Measurements from ENCODE around the gene CLDN24.
"Not testable (repeated sequence)": the region's sequence is repeated elsewhere in the genome, so short reads cannot be mapped to it uniquely, and the experiment has no call there.

The CLDN24 gene

GRCh38 chr4:183347146-183347545 lies 24.9 kb upstream of the CLDN24 start:
- DNase-seq (ENCODE audit: low read depth in 2 of 2) = no peak

- DNase-seq (ENCODE audit: low read depth in 2 of 2) = no peak
Observed at GRCh38 chr4:183345261-183345660, 23.0 kb upstream of the CLDN24 start.

GRCh38 chr4:183344523-183345255 lies 22.5 kb upstream of the CLDN24 start:
- DNase-seq (ENCODE audit: low read depth in 2 of 2) = no peak

- no peak for DNase-seq (ENCODE audit: low read depth in 2 of 2)
Observed at GRCh38 chr4:183343730-183344129, 21.5 kb upstream of the CLDN24 start.

DNA sequence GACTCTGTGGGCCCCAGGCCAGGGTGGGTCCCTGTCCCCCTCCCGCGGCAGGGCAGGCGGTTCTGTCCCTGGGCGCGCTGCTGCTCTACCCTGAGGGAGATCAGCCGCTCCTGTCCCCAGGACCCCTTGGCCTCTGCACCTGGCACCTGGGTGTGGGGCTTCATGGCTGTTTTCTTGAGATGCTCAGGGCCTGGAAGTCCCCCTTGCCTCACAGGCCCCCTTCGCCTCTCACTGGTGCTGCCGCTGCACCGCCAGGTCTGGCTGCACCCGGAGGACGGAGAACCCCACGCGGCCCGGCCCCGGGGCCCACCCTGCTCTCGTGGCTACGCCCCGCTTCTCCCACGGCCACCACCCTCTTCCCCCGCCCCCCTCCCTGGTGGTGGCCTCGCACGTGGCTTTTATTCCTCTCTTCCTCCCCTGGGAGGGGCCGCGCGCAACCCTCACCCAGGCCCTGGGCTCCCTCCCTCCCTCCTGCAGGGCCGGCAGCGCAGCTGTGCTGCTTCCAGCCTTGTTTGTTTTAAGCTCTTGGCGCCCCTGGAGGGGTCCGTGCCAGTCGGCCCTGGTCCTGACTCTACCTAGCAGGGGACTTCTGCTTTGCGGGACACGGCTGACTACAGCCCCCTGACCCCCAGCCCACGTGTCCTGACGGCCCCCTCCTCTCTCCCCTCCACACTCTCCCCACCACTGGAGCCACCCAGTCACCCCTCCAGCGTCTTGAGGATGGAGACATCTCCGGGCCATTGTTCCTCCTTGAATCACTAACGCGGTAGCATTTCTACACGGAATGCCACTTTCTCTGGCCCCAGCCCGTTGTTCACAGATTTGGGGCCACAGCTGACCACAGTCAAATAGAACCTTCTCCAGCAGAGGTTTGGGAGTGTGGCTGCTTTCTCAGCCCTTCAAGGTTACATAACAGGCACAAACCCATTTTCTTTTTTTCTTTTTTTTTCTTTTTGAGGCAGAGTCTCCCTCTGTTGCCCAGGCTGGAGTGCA lies 20.6 kb upstream of the CLDN24 start:
- no peak for DNase-seq (ENCODE audit: low read depth in 2 of 2)

DNA sequence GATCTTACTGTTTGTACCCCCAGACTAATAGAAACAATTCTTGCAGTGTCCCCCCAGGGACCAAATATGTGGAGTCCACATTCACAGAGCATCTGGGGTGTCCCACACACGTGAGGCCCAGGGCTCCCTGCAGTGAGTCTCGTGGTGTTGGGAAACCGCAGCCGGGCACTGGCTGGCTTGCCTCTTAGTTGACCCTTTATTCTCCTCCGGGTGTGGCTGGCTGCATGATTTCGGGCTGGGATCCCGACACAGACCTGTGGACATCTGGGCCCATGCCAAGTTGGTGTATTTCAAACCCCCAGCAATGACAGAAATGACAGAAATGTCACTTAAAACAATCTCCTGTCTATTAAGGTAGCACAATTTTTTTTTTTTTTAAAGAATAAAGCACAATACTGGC lies 15.6 kb upstream of the CLDN24 start:
- DNase-seq (ENCODE audit: low read depth in 2 of 2) = no peak

DNA sequence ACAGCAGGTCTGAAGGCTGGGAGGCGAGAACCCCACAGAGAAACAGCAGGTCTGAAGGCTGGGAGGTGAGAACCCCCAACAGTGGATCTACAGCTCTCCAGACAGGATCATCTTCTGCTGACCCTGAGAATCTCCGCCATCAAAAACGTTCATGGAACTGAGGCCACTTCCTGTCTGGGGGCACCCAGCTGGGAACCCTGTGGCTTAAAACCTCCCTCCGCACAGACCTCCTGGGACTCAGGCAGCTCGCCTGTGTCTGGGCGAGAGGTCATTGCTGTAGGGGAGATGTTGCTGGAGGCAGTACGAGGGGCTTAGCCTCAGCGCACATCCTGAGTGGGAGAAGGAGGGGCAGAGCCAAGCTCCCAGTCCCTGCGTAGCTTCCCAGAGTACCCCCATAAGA lies 15.1 kb upstream of the CLDN24 start:
- DNase-seq (ENCODE audit: low read depth in 2 of 2) = no peak

DNA sequence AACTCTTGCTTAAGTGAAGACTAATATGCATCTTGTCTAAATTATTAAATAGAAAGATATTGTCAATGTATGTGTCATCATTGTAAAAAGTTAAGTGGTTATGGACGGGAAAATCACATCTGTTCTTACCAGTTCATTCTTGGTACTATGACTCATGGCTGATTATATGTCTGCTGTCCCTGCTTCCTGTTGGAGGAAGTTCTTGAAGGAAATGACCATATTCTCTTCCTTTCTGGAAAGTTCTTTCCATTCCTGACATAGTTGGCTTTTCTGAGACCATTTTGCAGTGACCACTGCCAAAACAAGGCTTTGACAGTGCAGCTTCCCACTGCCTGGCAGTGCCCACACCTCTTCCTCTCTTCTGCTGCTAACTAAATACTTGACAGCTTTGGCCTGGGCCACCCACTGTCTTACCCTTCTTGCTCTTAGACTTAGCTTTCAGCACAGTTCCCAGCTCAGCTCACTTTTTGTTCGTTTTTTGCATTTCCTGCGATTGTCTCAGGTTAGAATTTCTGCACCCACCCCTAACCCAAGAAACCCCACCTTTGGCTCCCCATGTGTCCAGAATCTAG lies 13.2 kb upstream of the CLDN24 start:
- no peak for DNase-seq (ENCODE audit: low read depth in 2 of 2)

- no peak for DNase-seq (ENCODE audit: low read depth in 2 of 2)
Observed at GRCh38 chr4:183333983-183334382, 11.8 kb upstream of the CLDN24 start.

- DNase-seq (ENCODE audit: low read depth in 2 of 2) = no peak
Observed at GRCh38 chr4:183333202-183333601, 11.0 kb upstream of the CLDN24 start.

DNA sequence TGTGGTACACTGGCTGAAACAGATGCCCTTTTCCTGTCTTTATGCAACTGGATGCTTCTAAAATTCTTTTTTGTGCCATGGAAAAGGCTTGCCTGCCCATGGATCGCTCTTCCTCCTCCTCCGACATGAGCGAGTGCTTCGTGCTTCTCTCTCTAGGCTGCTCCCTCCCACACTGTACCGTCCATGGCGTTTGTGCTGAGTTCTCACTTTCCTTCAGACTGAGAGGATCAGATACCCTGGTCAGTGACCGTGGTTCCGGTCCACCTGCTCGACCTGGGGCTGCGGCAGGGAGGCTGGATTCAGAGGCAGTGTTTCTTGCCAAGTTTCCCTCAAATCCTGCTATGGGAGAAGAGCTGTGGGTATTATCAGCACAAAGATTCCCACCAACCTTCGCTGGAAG lies 10.2 kb upstream of the CLDN24 start:
- DNase-seq (ENCODE audit: low read depth in 2 of 2) = no peak

DNA sequence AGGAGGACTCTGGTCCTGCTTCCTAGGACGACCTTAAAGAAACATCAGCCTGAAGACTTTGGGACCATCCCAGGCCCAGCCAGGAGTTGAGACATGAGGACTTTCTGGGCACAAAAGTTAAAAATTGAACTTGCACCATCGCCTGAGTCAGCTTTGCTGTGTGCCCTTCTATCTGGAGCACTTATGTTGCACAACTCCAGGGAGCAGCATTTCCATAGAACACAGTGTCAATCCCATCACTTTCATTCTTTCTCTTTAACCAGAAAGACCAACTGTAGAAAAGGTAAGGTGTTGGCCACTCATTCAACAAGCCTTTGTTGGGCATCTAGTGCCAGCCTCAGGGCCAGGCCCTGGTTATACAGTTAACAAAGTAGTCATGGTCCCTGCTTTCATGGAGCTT lies 8.6 kb upstream of the CLDN24 start:
- no peak for DNase-seq (ENCODE audit: low read depth in 2 of 2)

GRCh38 chr4:183329954-183330742 lies 7.9 kb upstream of the CLDN24 start:
- no peak for DNase-seq (ENCODE audit: low read depth in 2 of 2)

DNA sequence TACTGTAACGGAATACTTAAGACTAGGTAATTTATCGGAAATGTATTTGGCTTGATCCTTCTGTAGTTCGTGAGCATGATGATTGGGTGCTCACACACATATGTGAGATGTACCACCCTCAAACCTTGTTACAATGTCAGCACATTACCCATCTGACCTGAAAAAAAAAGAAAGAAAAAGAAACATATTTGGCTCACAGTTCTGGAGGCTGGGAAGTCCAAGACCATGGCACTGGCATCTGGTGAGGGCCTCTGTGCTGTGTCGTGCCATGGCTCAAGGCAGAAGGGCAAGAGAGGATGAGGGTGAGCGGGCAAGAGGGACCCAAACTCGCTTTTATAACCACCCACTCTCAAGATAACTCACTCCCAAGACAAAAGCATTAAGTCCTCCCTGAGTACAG lies 7.0 kb upstream of the CLDN24 start:
- no peak for DNase-seq (ENCODE audit: low read depth in 2 of 2)

GRCh38 chr4:183328832-183329231 lies 6.6 kb upstream of the CLDN24 start:
- DNase-seq (ENCODE audit: low read depth in 2 of 2) = no peak

DNA sequence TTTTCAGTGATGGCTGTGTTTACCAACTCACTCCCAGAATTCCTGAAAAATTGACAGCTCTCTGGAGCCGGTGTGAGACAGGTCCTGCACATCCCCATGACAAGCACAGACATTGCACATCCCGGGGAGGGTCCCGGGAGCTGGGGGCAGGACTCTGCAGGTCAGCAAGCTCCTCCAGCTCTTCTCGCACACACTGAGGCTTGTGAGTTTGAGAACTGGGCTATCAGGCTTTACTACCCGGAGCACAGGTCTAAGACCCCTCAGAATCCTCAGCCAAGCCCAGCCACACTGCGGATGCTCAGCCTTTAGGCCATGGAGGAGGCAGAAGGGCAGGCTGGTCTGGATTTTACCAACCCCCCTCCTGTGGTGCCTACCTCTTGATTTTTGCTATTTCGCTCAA lies 5.6 kb upstream of the CLDN24 start:
- DNase-seq (ENCODE audit: low read depth in 2 of 2) = no peak

GRCh38 chr4:183326853-183327252 lies 4.6 kb upstream of the CLDN24 start:
- no peak for DNase-seq (ENCODE audit: low read depth in 2 of 2)

DNA sequence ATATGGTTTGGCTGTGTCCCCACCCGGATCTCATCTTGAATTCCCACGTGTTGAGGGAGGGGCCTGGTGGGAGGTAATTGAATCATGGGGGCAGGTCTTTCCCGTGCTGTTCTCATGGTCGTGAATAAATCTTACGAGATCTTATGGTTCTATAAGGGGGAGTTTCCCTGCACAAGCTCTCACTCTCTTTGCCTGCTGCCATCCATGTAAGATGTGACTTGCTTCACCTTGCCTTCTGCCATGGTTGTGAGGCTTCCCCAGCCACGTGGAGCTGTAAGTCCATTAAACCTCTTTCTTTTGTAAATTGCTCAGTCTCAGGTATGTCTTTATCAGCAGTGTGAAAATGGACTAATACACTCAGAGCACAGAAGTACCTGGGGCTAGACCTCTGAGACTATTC lies 4.2 kb upstream of the CLDN24 start:
- DNase-seq (ENCODE audit: low read depth in 2 of 2) = not testable (repeated sequence)

DNA sequence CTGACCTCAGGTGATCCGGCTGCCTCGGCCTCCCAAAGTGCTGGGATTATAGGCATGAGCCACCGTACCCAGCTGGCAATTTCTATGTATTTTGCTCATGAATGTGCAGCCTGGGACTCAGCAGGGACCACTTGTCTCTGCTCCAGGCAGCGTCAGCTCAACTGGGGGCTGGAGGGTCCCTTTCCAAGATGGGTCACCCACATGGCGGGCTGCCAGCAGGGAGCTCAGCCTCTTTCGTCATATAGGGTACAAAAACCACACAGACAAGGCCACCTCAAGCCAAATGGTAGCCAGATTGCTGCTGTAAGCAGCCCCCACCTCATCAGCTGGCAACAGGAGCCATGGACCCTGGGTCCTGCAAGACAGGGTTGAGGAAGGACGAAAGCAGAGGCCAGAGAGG lies 2.4 kb upstream of the CLDN24 start:
- no peak for DNase-seq (ENCODE audit: low read depth in 2 of 2)

DNA sequence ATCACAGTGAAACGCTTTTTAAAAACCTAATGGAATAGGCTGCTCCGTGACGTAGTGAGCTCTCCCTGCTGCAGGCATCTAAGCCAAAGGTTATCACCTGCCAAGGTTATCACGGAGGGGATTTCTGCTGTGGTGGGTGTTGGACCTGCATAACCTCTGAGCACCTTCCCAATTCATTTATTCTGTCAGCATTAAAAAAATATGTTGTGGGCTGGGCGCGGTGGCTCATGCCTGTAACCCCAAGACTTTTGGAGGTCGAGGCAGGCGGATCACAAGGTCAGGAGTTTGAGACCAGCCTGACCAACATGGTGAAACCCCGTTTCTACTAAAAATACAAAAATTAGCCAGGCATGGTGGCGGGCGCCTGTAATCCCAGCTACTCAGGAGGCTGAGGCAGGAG lies 1.8 kb upstream of the CLDN24 start:
- DNase-seq (ENCODE audit: low read depth in 2 of 2) = not testable (repeated sequence)

DNA sequence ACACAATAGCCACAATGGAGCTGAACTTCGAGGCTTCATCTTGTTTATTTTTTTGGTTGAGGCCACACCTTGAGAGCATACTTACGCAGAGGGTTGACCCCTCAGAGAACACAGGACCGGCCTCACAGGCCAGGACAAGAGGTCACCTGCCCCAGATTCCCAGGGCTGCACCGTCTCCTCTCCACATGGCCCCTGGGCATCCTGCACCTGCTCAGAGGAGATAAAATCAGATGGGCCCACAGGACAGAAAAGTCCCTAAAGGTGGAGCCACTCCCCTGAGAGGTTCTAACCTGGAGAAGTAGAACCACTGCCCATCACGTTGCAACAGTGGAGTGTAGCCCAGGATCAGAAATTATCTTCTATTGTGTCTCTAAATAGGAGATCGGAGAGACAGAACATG lies 1.1 kb upstream of the CLDN24 start:
- DNase-seq (ENCODE audit: low read depth in 2 of 2) = no peak

DNA sequence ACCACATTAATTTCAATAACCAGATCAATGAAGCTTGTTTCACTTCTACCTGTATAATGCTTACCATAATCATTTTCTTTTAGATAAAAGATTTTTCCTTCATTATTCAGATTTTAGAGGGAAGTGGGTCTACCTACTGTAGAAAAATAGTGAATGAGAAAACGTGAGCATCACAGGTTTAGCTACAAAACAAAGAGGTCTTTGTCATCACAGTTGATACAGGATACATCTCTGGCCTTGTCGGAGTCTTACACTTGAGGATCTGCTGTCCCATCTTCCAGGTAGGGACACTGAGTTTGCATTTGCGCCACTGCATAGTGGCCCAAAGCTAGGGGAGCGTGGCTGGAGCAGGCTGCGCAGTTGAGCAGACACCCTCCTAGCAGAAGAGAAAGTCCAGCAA lies 710 bp downstream of the CLDN24 start:
- DNase-seq (ENCODE audit: low read depth in 2 of 2) = no peak
